ENCODE measurements around the gene STAP1.

The STAP1 gene

DNA sequence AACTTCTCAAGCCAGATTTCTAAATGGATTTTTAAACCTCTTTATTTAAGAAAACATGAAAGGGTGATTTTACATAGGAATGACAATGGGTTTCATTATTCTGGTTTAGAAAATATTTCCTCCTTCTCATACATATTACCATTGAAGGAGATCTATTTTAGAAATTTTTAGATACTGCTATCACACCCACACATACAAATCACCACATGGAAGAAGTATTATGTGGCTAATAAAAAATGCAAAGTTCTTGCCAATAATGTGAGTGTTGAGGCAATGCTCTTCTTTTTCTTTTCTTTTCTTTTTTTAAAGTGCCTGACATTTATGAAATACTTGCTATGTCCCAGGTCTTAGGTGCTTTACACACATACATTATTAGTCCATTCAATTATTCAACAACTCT lies 6.8 kb downstream of the STAP1 start:
- DNase-seq, result no peak

DNA sequence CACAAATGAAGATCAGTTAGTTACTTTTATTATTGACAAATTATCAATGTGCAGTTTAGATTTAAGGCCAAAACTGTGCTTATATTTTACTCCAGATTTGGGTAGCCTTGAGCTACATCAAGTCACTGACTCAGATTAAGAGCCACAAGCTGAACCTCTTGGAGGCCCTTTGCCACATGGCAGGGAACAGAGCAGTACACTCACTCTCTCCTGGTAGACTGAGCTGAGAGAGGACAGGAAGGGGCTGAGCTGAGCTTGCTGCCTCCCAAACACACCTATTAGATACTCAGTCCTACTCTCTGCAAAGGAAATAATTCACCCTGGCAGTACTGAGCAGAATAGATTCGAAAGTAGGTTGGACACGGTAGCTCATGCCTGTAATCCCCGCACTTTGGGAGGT lies 7.8 kb downstream of the STAP1 start:
- DNase-seq, result no peak

DNA sequence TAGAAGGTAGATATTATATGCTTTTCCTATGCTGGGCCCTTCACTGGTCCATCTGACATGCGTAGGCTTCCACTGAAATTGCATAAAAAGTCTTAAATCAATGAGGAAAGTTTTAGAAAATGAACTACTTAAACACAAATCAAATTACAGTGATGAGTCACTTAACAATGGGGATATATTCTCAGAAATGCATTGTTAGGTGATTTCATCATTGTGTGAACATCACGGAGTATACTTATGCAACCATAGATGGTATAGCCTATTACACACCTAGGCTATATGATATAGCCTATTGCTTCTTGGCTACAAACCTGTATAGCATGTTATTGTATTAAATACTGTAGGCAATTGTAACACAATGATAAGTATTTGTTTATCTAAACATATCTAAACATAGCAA lies 10.3 kb downstream of the STAP1 start:
- no peak for DNase-seq

DNA sequence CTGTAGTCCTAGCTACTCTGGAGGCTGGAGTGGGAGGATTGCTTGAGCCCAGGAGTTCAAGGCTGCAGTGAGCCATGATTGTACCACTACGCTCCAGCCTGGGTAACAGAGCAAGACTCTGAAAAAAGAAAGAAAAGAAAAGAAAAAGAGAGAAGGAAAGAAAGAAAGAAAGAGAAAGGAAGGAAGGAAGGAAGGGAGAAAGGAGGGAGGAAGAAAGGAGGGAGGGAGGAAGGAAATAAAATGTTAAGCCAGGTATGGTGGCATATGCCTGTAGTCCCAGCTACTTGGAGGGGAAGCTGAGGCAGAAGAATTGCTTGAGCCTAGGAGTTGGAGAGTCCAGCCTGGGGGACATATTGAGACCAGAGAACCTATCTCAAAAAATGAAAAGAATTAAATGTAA lies 12.0 kb downstream of the STAP1 start:
- no peak for DNase-seq

DNA sequence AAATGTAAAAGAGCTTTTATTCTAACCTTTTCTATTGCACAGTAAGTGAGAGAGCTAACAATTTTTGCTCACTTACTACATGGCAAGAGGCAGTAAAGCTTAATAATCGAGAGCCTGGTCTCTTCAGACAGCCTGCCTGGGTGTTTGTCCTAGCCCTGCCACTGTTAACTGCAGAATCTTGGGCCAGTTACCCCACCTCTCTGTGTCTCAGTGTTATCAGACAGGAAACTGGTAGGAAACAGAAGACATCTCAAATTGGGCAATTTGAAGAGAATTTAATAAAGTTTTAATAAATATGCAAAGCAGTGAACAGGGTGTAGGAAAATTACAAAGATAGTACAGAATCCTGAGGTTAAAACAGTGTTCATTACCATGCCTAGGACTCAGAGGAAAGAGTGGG lies 13.4 kb downstream of the STAP1 start:
- no peak for DNase-seq

DNA sequence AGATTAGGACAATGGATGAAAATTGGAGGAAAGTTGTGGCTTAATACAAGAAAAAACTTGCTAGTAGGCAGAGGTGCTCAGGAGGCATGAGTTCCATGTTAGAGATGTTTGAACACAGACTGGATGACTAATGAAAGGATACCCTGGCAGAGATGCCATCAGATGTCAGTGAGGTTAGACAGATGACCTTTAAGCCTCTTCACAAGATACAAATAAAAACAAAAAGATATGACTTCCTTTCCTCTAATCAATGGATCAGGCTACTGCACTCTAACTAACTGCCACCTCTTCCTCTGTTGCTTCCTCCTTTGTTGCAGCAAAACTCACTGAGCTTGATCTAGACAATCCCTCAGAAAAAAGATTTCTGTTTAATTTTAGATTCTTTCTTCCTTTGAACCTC lies 14.7 kb downstream of the STAP1 start:
- DNase-seq, result no peak

DNA sequence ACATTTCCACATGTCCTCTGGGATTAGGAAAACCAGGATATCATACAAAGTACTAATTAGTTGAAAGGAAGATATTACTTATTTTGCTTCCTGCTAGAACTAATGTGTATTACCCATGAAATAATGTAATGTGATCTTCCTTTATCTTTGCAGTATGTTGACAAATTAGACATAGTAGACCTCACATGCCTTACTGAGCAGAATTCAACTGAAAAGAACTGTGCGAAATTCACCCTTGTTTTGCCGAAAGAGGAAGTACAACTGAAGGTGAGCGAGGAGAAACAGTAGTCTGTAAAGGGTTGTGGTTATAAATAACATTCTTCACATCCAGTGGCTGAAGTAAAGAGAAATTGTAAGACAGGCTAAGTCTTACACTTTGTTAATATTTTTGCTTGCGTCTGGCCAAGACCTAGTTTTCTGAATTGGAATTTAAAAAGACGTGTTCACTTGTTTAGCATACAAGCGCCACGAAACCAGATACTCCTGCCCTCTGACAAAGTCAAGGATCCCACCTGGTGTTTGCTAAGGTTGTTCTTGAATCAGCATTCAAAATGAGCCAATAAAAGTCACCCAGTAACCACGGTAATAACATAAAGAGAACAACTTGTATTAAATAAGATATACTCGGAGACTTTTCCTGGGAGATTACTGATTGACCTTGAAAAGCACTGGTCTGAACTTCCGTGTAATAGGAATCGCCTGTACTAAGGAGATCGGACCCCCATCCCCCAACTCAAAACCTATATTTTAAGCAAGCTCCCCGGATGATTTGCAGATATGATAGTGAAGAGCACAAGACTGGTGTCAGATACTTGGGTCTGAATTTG lies 16.9 kb downstream of the STAP1 start:
- no peak for DNase-seq

DNA sequence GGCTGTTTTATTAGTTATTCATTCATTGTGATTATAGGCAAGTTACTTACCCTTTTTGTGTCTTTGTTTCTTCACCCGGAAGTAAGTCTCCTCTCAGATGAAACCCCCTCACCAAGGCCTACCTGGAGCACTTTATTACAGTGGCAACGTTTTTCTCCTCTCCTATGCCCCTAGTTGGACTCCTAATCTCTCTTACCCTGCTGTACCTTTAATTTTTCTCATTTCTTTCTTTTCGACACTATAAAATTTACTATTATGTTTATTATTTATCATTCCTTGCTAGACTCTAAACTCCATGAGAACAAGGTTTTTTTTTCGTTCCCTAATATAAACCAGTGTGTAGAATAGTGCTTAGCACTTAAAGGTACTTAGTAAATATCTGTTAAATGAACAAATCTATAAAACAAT lies 17.5 kb downstream of the STAP1 start:
- no peak for DNase-seq

DNA sequence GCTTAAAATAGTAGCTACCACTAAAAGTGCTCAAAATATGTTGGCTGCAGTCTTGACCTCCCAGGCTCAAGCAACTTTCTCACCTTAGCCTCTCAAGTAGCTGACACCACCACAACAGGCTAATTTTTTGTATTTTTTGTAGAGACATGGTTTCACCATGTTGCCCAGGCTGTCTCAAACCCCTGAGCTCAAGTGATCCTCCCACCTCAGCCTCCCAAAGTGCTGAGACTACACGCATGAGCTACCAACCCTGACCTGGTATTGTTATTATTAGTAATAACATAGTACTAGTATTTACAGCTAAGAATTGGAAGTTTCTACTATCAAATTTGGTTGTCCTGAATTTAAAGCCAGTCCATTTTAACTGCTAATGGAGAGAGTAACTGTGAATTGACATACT lies 18.0 kb downstream of the STAP1 start:
- DNase-seq, result no peak

DNA sequence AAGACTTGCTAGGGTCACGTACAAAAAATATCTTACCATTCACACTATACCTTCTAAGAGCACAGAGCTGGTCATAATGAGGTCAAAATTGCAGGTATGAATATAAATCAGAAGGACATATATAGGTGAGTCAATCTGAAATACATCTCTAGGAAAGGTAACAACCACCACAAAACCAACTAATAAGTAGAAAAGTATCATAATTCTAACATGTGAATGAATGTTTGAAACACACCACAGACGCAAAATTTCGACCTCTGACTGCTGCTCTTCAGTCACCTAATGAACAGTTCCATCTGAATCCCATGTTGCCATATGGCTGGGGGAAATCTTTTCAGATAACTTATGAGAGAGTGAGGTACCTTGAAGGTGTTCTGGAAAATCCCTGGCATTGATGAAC lies 22.1 kb downstream of the STAP1 start:
- no peak for DNase-seq

DNA sequence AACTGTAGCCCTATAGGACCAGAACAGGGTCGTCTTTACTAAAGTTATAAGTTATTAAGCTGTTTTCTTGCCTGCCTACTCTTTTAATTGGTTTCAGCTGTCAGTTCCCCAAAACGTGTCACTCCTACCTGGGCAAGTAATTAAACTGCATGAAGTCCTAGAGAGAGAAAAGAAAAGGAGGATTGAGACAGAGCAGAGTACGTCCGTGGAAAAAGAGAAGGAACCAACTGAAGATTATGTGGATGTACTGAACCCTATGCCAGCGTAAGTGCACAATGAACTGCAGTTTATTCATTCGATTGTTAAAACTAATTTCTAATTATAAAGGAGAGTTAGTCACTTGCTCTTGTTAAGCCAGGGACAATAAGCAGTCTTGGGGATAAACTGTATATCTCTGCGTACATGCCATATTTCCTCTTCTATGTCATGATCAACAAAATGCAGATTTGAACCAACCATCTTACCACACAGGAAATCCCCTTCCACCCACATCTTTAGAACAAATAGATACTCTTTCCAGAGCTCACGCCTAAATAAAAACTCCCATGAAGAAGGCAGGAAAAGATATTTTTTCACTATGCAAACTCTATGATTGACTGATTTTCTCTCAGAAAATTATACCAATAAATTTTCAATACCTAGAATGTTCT lies 22.8 kb downstream of the STAP1 start:
- no peak for DNase-seq

DNA sequence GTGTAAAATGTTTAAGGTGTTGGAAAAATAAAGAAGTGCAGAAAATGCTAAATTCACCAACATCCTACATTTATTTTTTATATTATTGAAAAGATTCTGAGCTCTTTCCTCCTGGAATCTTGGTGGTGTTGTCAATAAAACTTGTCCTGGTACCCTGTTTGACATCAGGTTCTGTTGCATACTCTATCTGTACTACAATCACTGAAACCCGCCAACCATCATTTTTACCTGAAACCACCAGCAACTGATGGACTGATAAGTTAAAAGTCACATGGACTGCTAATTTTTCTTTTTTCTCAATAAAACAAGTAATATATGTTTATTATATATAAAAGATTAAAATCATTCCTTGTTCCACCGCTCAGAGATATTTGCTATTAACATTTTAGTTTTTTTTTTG lies 23.4 kb downstream of the STAP1 start:
- DNase-seq, result no peak

DNA sequence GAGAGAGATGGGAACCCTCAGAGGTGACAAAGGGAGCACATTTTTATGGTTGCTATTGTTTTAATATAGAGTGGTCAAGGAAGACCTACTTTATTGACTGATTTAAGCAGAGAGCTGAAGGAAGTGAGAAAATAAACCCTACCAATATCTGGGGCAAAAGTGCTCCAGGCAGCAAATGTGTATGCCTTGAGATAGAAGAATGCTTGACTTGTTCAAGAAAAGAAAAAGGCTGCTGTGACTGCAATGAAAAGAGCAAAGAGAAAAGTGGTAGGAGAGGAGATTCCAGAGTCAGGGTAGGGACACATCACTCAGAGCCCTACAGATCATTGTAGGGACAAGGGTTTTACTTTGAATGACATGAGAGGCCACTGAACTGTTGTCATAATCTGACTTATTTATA lies 26.0 kb downstream of the STAP1 start:
- no peak for DNase-seq

DNA sequence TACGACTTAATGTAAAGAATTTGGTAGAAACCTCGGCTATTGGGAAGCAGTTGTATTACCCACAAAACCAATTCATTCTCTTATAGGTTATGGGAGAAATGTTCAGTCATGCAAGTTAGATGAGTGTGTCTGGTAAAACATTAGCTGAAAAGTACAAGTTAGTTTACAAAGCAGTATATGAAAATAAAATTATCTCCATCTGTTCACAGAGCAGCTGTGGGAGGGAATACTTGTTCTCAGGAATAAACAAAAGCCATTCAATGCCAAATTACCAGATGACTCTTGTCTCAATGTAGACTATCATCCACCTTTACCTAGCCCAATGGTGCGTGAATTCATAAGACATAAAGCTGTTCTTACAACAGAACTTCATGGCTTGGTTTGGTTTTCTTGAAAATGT lies 28.6 kb downstream of the STAP1 start:
- no peak for DNase-seq

DNA sequence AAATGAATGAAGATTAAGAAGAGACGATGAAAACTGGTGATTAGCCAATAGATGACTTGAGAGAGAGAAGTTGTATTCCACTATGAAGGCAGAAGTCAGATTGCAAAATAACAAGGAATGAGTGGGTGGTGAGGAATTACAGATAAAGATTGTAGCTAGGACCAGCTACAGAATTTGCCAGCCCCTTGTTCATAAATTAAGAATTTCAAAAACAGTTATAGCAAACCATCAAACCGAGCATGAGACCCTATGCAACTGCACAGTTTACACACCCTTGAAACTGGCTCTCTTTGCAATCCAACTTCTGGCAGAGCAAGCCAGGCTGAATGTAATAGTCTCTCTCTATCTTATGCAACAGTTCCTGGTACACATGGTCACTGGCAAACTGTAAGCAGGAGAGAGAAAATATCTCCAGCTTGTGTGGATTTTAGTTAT lies 35.2 kb downstream of the STAP1 start:
- no peak for DNase-seq

DNA sequence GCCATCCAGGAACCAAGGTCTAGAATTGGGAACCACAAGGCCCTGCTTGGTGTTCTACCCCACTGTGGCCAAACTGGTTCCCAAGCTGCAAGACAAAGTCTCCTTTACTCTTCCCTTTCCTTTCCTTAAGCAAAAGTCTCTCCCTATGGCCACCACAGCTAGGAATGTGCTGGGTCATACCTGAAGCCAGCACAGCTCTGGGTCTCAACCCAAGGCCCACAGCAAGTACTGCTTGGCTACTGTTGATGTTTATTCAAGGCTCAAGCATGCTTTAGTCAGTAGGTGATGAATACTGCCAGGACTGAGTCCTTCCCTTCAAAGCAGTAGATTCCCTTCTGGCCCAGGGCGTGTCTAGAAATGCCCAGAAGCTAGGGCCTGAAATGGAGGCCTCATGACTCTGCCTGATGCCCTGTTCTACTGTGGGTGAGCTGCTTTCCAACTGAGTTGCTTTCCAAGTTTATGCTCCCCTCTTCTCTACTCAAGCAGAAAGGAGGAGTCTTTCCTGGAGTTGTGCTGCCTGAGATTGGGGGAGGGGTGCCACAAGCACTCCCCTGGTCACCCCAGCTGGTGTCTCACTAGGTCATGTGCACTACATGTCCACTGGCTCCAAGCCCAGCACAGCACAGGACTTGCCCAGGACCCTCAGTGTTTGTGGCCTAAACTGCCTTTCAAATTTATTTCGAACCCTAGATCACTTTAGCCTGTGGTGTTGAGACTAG lies 44.9 kb downstream of the STAP1 start:
- DNase-seq, result no peak

DNA sequence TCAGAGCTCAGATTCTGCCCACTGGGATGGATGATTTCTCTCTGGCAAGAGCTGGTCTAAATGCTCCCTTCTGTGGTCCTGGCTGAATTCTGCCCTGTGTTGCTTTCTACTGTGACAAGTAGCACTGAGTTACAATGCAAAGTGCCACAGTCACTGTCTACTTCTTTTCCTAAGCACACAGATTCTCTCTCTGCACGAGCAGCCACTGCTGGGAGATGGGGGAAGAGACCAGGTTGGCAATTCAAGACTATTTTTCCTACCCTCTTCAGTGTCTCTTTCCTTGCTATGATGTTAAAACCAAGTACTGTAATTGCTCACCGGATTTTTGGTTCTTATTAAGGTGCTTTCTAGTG lies 45.5 kb downstream of the STAP1 start:
- DNase-seq, result no peak

DNA sequence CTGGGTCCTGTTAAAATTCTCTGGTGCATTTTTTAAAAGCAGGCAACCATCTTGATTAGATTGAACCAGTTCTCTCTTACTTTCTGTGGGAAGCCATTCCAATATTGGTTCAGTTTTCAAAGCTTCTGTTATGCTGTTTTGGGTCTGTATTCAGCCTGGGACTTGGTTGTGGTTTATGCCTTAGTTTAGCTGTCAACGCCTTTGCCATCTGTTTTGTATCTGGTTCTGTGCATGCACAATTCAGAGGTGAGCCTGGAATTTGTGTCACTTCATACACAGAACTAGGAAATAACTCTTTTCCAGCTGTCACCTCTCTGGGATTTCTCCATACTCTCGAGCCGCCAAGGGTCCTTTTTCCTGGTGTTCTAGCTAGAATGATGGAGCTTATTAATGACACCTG lies 46.2 kb downstream of the STAP1 start:
- no peak for DNase-seq

DNA sequence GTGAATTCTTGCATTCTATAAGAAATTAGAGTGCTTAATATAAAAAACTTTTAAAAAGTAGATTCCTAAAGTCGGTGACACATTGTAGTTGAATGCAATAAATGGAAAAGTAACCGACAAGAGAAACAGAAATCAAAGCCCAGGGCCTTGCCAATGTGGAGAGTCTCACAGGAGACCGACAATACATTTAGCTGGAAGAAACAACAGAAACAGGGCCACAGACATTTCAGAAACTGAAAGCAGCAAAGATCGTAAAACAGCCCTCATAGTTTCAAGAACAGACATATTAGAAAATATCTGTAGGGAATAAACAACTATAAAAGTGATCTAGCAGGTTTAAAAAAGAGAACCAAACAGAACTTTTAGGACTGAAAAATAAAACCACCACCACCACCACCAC lies 49.5 kb downstream of the STAP1 start:
- DNase-seq, result no peak

DNA sequence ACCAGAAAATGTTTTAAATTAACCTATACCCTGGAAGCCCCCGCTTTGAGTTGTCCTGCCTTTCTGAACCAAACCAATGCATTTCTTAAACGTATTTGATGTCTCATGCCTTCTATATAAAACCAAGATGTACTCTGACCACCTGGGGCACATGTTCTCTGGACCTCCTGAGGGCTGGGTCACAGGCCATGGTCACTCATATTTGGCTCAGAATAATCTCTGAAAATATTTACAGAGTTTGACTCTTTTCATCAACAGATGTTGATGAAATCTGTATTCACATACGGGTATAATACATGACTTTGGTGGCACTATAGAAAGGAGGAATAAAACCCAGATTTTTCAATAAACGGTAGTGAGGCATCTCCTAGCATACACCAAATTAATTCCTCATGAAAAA lies 55.7 kb downstream of the STAP1 start:
- no peak for DNase-seq

DNA sequence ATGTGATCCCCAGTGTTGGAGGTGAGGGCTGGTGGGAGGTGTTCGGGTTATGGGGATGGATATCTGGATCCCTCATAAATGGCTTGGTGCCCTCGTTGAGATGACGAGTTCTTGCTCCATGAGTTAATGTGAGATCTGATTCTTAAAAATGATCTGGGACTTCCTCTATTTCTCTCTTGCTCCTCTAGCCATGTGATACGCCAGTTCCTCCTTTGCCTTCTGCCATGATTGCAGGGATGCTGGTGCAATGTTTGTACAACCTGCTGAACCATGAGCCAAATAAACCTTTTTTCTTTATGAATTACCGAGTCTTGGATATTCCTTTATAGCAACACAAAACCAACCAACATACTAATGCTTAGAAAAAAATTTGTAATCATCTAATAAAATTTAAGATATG lies 56.6 kb downstream of the STAP1 start:
- no peak for DNase-seq

DNA sequence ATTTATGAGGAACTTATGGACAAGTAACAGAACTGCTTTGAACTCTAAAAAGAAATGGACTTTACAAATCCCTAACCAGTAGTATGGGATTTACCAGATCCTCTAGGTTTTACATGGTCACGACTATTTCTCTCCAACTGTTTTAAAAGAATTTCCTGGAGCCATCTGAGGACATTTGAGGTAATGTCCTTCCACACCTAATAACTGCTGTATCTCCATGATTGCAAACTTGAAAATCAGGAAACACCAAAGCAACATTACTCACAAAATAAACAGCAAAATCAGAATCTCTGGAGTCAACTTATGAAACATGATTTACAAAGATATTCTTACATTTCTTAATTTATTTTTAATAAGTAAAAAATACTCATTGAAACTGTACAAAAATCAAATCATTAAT lies 58.0 kb downstream of the STAP1 start:
- no peak for DNase-seq

DNA sequence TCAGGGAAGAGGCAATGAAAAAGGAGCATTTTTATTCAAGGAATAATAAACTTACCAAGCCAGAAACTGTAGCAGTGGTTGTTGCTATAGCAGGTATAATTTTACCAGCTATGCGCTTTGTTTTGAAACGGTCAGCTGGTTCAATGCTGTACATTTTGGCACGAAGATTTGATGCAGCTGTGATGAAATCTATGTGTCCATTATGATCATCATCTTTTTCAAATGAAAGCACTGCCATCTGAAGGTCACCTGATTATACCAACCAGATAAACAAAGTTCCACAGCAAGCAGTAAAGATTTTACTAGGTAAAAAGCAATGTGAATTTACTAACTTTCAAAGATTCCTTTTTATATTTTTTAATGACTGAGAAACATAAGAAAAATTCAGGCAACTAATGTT lies 66.4 kb downstream of the STAP1 start:
- no peak for DNase-seq

DNA sequence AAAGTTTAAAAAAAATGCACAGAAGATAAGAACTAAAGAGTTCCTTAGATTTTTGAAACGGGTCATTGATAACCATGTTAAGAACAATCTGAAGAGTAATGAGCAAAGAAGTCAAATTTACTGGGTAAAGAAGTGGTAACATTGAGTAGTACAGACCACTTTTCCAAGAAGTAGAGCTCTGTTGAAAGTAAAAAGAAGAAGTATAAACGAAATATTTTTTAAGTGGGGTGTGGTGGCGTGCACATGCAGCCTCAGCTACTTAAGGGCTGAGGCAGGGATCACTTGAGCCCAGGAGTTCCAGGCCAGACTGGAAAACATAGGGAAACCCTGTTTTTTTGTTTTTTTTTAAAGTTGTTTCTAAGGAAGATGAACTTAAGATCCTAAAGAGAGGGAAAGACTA lies 74.0 kb downstream of the STAP1 start:
- DNase-seq, result no peak

Measured in DMS79 (cell line).